HepG2 (cell line): ENCODE data around the gene TCEANC2. TPM values are rescaled to one million over a fixed set of nuclear protein-coding genes. Genes with fewer than 3 reads are reported as not detected.
A peak's percentile ranks its signal among the peaks of the same experiment; 100 is the strongest.

Experiments
- AKNA ChIP-seq: sonication (generic); formaldehyde crosslinking; IDR thresholded peaks from 2 replicates; pipeline ENCODE4 v1.4.0; 2020; ENCODE audit warnings: missing genetic modification reagents, borderline replicate concordance
- KDM1A ChIP-seq: IDR thresholded peaks from 2 replicates; pipeline ENCODE4 v1.6.1; 2016; ENCODE audit warnings: missing compliant biosample characterization
- PBX2 ChIP-seq: IDR thresholded peaks from 2 replicates; pipeline ENCODE4 v1.6.1; 2016; ENCODE audit warnings: control low read depth
- RAD21 ChIP-seq: fragments of 450-650 bp; formaldehyde crosslinking; IDR thresholded peaks from 2 replicates; pipeline ENCODE4 v1.5.0; 2020; ENCODE audit warnings: mild to moderate bottlenecking
- RAD51 ChIP-seq: fragments of 450-650 bp; IDR thresholded peaks from 2 replicates; pipeline ENCODE4 v1.6.1; 2016; ENCODE audit warnings: borderline replicate concordance
- RCOR2 ChIP-seq: IDR thresholded peaks from 2 replicates; pipeline ENCODE4 v1.6.1; 2016; ENCODE audit warnings: missing biosample characterization, missing genetic modification reagents
- RORA ChIP-seq: sonication (generic); formaldehyde crosslinking; IDR thresholded peaks from 2 replicates; pipeline ENCODE4 v1.5.0; 2020; ENCODE audit warnings: mild to moderate bottlenecking, missing genetic modification reagents, moderate library complexity
- SRSF1 ChIP-seq: fragments of 200-400 bp; formaldehyde crosslinking; optimal IDR thresholded peaks from 2 replicates; pipeline ENCODE3; 2017; ENCODE audit warnings: mild to moderate bottlenecking, low read depth, low read length, moderate library complexity
- STAG1 ChIP-seq: sonication (generic); formaldehyde crosslinking; IDR thresholded peaks from 2 replicates; pipeline ENCODE4 v1.4.0; 2020; ENCODE audit warnings: missing genetic modification reagents
- YEATS4 ChIP-seq: sonication (generic); formaldehyde crosslinking; IDR thresholded peaks from 2 replicates; pipeline ENCODE4 v1.4.0; 2020; ENCODE audit warnings: missing genetic modification reagents, borderline replicate concordance
- ZNF510 ChIP-seq: sonication (generic); formaldehyde crosslinking; IDR thresholded peaks from 2 replicates; pipeline ENCODE4 v1.4.0; 2020; ENCODE audit warnings: low read depth, mild to moderate bottlenecking, missing genetic modification reagents
- ZNF737 ChIP-seq: sonication (generic); formaldehyde crosslinking; IDR thresholded peaks from 2 replicates; pipeline ENCODE4 v1.5.0; 2020; ENCODE audit warnings: missing genetic modification reagents, mild to moderate bottlenecking, borderline replicate concordance
- ZNF878 ChIP-seq: sonication (generic); formaldehyde crosslinking; IDR thresholded peaks from 2 replicates; pipeline ENCODE4 v1.8.1; 2023; ENCODE audit warnings: mild to moderate bottlenecking, missing genetic modification reagents, moderate library complexity
- polyA plus RNA-seq, 8 experiments: library from polyadenylated mRNA; depleted of rRNA in 3 of 8; stranded (reverse) in 7 of 8; unstranded in 1 of 8; fragments of >200 nt; fragmentation: Illumina TruSeq in 4 of 8; extraction: Trizol in 4 of 8; gene quantifications; 2 replicates each; pipeline versions ENCODE4 v1.2.1 to v1.2.3, GENCODE V29; 2011 to 2016; ENCODE audit warnings: low read depth in 4 of 8, missing spikeins in 1 of 8, mixed read lengths in 1 of 8; ENCODE audit not compliant: insufficient read depth in 1 of 8
- total RNA-seq, 5 experiments: library from RNA; depleted of rRNA; stranded (reverse); fragments of >200 nt; fragmentation: Illumina TruSeq; extraction: Trizol; gene quantifications; 2 replicates each; pipeline ENCODE4 v1.2.3, GENCODE V29; 2016; ENCODE audit warnings: low read depth in 1 of 5

The TCEANC2 gene
- total and polyA plus RNA-seq, 2 of the 13 experiments (the other 11 are each of a cell fraction or from before 2014, with no cell fraction given) = 3.8 to 5.0 TPM

DNA sequence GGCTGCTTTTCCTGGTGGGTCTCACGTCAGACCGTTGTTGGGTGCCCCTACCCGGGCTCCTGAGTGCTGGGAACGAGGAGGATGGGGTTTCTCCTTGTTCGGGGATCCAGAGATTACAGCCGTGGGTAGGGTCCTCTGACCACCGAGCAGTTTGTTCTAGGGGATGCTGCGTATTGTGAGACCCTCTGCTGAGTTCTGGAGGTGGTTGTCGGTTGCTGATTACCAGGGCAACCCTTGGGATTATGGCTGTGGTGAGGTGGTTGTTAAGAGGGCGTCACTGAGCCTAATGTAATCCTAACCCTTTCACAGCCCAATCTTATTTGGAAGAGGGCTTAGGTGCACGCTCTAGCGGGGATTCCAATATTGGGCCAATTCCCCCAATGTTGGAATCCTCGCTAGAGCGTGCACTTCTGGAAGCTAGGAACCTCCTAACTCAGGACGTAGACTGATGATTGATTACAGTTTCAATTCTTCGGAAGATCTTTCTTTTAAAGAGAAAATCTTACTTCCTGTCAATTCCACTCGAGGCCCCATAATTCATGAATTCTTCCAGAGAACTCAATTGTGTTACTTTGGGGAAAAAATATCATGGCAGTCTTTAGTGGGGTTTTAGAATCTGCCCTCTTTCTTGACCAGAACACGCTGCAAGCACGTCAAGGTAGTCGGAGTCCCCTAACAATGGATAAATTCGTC lies 483 bp downstream of the TCEANC2 start (continued):
- no peak for TF ChIP-seq AKNA (CRISPR knock-in tag)
- TF ChIP-seq RCOR2 (CRISPR knock-in tag) = no peak
- no peak for TF ChIP-seq ZNF737 (CRISPR knock-in tag)
- TF ChIP-seq PBX2 (CRISPR knock-in tag) = no peak
- TF ChIP-seq SRSF1 = no peak
- peak; percentile 15; the same call in 1 of the 2 replicates for TF ChIP-seq ZNF878 (CRISPR knock-in tag)
- 0 out of 2 replicates have a peak, but pooled peaks have one; percentile 41 for TF ChIP-seq ZNF510
- TF ChIP-seq STAG1 = 0 out of 2 replicates have a peak, but pooled peaks have one; percentile 2
- TF ChIP-seq YEATS4 (CRISPR knock-in tag) = no peak
- 0 out of 2 replicates have a peak, but pooled peaks have one; percentile 39 for TF ChIP-seq RORA (CRISPR knock-in tag)
- TF ChIP-seq RAD51 = no peak
- TF ChIP-seq RAD21 (CRISPR knock-in tag) = no peak
- TF ChIP-seq KDM1A (CRISPR knock-in tag) = no peak
